ENCODE results near the gene TSPAN9.

TSPAN9 gene

GRCh38 chr12:3280967-3281366 lies 203.8 kb downstream of the TSPAN9 start:
- no peak for TF ChIP-seq CTCF (conservative IDR thresholded peaks at IDR 0.05; ENCODE audit: low read depth, low read length)
- H3K4me3 ChIP-seq (ENCODE audit: low read depth, low read length): no peak overlapping the region
- no peak for DNase-seq (ENCODE audit: low read depth)

- no peak for TF ChIP-seq CTCF (conservative IDR thresholded peaks at IDR 0.05; ENCODE audit: low read depth, low read length)
Measured at GRCh38 chr12:3281588-3282383, 204.6 kb downstream of the TSPAN9 start.

GRCh38 chr12:3282384-3282670 lies 205.1 kb downstream of the TSPAN9 start:
- no peak overlapping the region for H3K4me3 ChIP-seq (ENCODE audit: low read depth, low read length)
- no peak for DNase-seq (ENCODE audit: low read depth)
- TF ChIP-seq CTCF (conservative IDR thresholded peaks at IDR 0.05; ENCODE audit: low read depth, low read length): no peak

More at GRCh38 chr12:3281588-3282383, 204.6 kb downstream of the TSPAN9 start:
- no peak for DNase-seq (ENCODE audit: low read depth)
- H3K4me3 ChIP-seq (ENCODE audit: low read depth, low read length): no peak overlapping the region

- DNase-seq (ENCODE audit: low read depth): no peak
- no peak for TF ChIP-seq CTCF (conservative IDR thresholded peaks at IDR 0.05; ENCODE audit: low read depth, low read length)
- no peak overlapping the region for H3K4me3 ChIP-seq (ENCODE audit: low read depth, low read length)
Measured at GRCh38 chr12:3283137-3283680, 206.0 kb downstream of the TSPAN9 start.

GRCh38 chr12:3284405-3284804 lies 207.2 kb downstream of the TSPAN9 start:
- no peak overlapping the region for H3K4me3 ChIP-seq (ENCODE audit: low read depth, low read length)
- TF ChIP-seq CTCF (conservative IDR thresholded peaks at IDR 0.05; ENCODE audit: low read depth, low read length): no peak
- no peak for DNase-seq (ENCODE audit: low read depth)

GRCh38 chr12:3285570-3285969 lies 208.4 kb downstream of the TSPAN9 start:
- no peak overlapping the region for H3K4me3 ChIP-seq (ENCODE audit: low read depth, low read length)
- no peak for DNase-seq (ENCODE audit: low read depth)
- no peak for TF ChIP-seq CTCF (conservative IDR thresholded peaks at IDR 0.05; ENCODE audit: low read depth, low read length)

- H3K4me3 ChIP-seq (ENCODE audit: low read depth, low read length): no peak overlapping the region
- TF ChIP-seq CTCF (conservative IDR thresholded peaks at IDR 0.05; ENCODE audit: low read depth, low read length): no peak
- no peak for DNase-seq (ENCODE audit: low read depth)
Measured at GRCh38 chr12:3288690-3289089, 211.5 kb downstream of the TSPAN9 start.
